SK-N-SH (cell line): ENCODE data around the gene PHAF1. TPM values are rescaled to one million over a fixed set of nuclear protein-coding genes. Genes with fewer than 3 reads are reported as not detected.

ENCODE experiments used
- CTCF ChIA-PET: fragments of 300-600, 350-600 bp; formaldehyde crosslinking; extraction: SDS; loops from one replicate; lab custom pipeline; 2021; lab: Yijun Ruan, JAX
- POLR2A ChIA-PET: fragments of 350-600 bp; sonication (Branson Sonifier 250); formaldehyde crosslinking; extraction: SDS; loops from one replicate; lab custom pipeline; 2020; ENCODE audit warnings: antibody characterized with exemption, inconsistent platforms; lab: Yijun Ruan, JAX
- DNase-seq: peaks from one replicate; pipeline ENCODE4 v3.0.0; 2012
- H2AFZ ChIP-seq: fragments of 200-600 bp; sonication (generic); 2 replicates; pipeline ENCODE4 v1.8.1; 2016; ENCODE audit warnings: antibody characterized with exemption, mild to moderate bottlenecking, low read depth
- H3F3A ChIP-seq: fragments of 200-600 bp; sonication (generic); replicated peaks from 2 replicates; pipeline ENCODE3; 2016; ENCODE audit warnings: antibody characterized with exemption, mild to moderate bottlenecking; ENCODE audit not compliant: insufficient read depth
- H3K27ac ChIP-seq, 2 experiments: fragments of 200-500 bp in 1 of 2; fragments of 200-600 bp in 1 of 2; sonication (Bioruptor generic) in 1 of 2; sonication (generic), shearing (Covaris generic) in 1 of 2; 2 replicates each; pipeline versions ENCODE4 v1.5.1 to v1.6.1; 2014 to 2016; ENCODE audit warnings: low read depth in 2 of 2, inconsistent platforms in 1 of 2, low read length in 1 of 2, mild to moderate bottlenecking in 1 of 2, mixed read lengths in 1 of 2
- H3K27me3 ChIP-seq: fragments of 200-600 bp; sonication (generic), shearing (Covaris generic); 2 replicates; pipeline ENCODE4 v1.6.1; 2016; ENCODE audit warnings: mixed run types; ENCODE audit not compliant: insufficient read depth
- H3K36me3 ChIP-seq, 2 experiments: fragments of 200-500 bp in 1 of 2; fragments of 200-600 bp in 1 of 2; sonication (Bioruptor generic) in 1 of 2; sonication (generic) in 1 of 2; replicated peaks in 1 of 2; 2 replicates each; pipeline versions ENCODE3 to v1.5.1; 2014 to 2016; ENCODE audit warnings: low read length in 1 of 2, mild to moderate bottlenecking in 1 of 2; ENCODE audit not compliant: insufficient read depth in 2 of 2, control insufficient read depth in 1 of 2
- H3K4me1 ChIP-seq, 2 experiments: fragments of 200-500 bp in 1 of 2; fragments of 200-600 bp in 1 of 2; sonication (Bioruptor generic) in 1 of 2; sonication (generic), shearing (Covaris generic) in 1 of 2; 2 replicates each; pipeline versions ENCODE4 v1.5.1 to v1.6.1; 2014 to 2016; ENCODE audit warnings: low read depth in 1 of 2, low read length in 1 of 2, mixed run types in 1 of 2; ENCODE audit not compliant: insufficient read depth in 2 of 2, control insufficient read depth in 1 of 2
- H3K4me2 ChIP-seq: fragments of 200-600 bp; sonication (generic), shearing (Covaris generic); 2 replicates; pipeline ENCODE4 v1.6.1; 2017; ENCODE audit warnings: mixed run types
- H3K4me3 ChIP-seq, 2 experiments: fragments of 200-500 bp in 1 of 2; fragments of 200-600 bp in 1 of 2; sonication (Bioruptor generic) in 1 of 2; sonication (generic), shearing (Covaris generic) in 1 of 2; 2 replicates each; pipeline versions ENCODE4 v1.5.1 to v1.8.1; 2014 to 2016; ENCODE audit warnings: low read depth in 2 of 2, inconsistent platforms in 1 of 2, low read length in 1 of 2, mild to moderate bottlenecking in 1 of 2, mixed read lengths in 1 of 2, moderate library complexity in 1 of 2
- H3K79me2 ChIP-seq: fragments of 200-600 bp; sonication (generic); 2 replicates; pipeline ENCODE4 v1.8.1; 2017; ENCODE audit warnings: mild to moderate bottlenecking; ENCODE audit not compliant: insufficient read depth
- H3K9ac ChIP-seq: fragments of 200-600 bp; sonication (generic); 2 replicates; pipeline ENCODE4 v1.6.1; 2017; ENCODE audit warnings: mixed run types
- H3K9me2 ChIP-seq: fragments of 200-600 bp; sonication (generic); 2 replicates; pipeline ENCODE4 v1.6.1; 2017; ENCODE audit warnings: mixed run types
- H3K9me3 ChIP-seq: fragments of 200-600 bp; sonication (generic); 2 replicates; pipeline ENCODE4 v1.6.1; 2017; ENCODE audit warnings: mixed run types, mild to moderate bottlenecking, moderate library complexity
- H4K20me1 ChIP-seq: fragments of 200-600 bp; sonication (generic); 2 replicates; pipeline ENCODE4 v1.6.1; 2017; ENCODE audit warnings: mild to moderate bottlenecking, mixed run types; ENCODE audit not compliant: insufficient read depth
- FOSL2 ChIP-seq: IDR thresholded peaks from 2 replicates; pipeline ENCODE4 v1.4.0; 2012; ENCODE audit warnings: low read depth, mild to moderate bottlenecking, moderate library complexity, borderline replicate concordance
- GATA2 ChIP-seq: sonication (generic); formaldehyde crosslinking; IDR thresholded peaks from 2 replicates; pipeline ENCODE4 v1.5.0; 2020; ENCODE audit warnings: mild to moderate bottlenecking, missing genetic modification reagents
- REST ChIP-seq: IDR thresholded peaks from 2 replicates; pipeline ENCODE4 v1.6.1; 2012; ENCODE audit warnings: mild to moderate bottlenecking, low read depth, low read length, moderate library complexity
- SIN3A ChIP-seq: IDR thresholded peaks from 2 replicates; pipeline ENCODE4 v1.6.1; 2012; ENCODE audit warnings: low read depth, mild to moderate bottlenecking, low read length, moderate library complexity, borderline replicate concordance
- TEAD4 ChIP-seq: IDR thresholded peaks from 2 replicates; pipeline ENCODE4 v1.4.0; 2012; ENCODE audit warnings: mild to moderate bottlenecking, borderline replicate concordance; ENCODE audit not compliant: insufficient read depth
- WGBS: methylation state at CpG from one replicate; pipeline ENCODE4 v1.1.6; 2017; ENCODE audit warnings: low lambda C conversion rate; 5-methylcytosine and 5-hydroxymethylcytosine counted together
- polyA plus RNA-seq, 3 experiments: library from polyadenylated mRNA; depleted of rRNA; stranded (reverse); fragments of >200 nt; gene quantifications; 2 replicates each; pipeline ENCODE4 v1.2.3, GENCODE V29; 2012

PHAF1 gene
- polyA plus RNA-seq, 1 of the 3 experiments (the other 2 are of a cell fraction) = 17.3 TPM

DNA sequence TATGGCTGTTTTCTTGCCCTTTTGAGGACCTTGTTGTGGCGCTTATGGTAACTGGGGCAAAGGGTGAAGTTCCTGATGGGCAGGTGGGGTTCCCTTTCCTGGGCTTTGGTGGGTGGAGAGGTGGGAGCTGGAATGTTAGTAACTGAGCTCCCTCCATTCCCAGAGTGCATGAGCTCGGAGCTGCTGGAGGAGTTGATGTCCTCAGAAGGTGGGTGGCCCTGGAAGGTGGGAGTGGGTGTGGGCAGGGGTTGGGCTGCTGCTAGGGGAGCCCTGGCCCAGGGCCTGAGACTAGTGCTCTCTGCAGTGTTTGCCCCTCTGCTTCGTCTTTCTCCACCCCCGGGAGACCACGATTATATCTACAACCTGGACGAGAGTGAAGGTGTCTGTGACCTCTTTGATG lies 88.0 kb downstream of the PHAF1 start:
- no peak overlapping the region; a peak in 1 of 4 replicates for H3K27ac ChIP-seq
- no peaks in the 10 kb centered on the region for H3K9me2 ChIP-seq
- no peak overlapping the region for H3K9ac ChIP-seq
- H2AFZ ChIP-seq = no peak overlapping the region
- H4K20me1 ChIP-seq = peaks cover 16% of the 10 kb centered on the region
- peaks cover 8 to 19% of the 10 kb centered on the region in 2 experiments; a peak in 3 of 4 replicates for H3K4me1 ChIP-seq
- ChIA-PET CTCF (interaction anchor here (1.1 to 2.5 kb wide), 14 partner anchors 8 to 244 kb away, joined by 3 to 8 read pairs (median 4); partner anchors contain the start of genes B3GNT9, CES3, EXOC3L1 and KCTD19), POLR2A (interaction anchor here (0.6 to 1.7 kb wide), 7 partner anchors 9 to 236 kb away, joined by 3 to 8 read pairs (median 4); partner anchors contain the start of gene SLC9A5)
- no peak for TF ChIP-seq TEAD4
- no peak for TF ChIP-seq REST
- no peak for TF ChIP-seq SIN3A
- TF ChIP-seq GATA2 = no peak
- TF ChIP-seq FOSL2 = no peak
- 87% methylated on average over 6 of the region's 6 CpGs for WGBS
- H3K9me3 ChIP-seq = no peaks in the 10 kb centered on the region
- peaks cover 40% of the 10 kb centered on the region for H3K79me2 ChIP-seq
- H3K4me3 ChIP-seq = no peak overlapping the region
- no peak for DNase-seq
- H3K27me3 ChIP-seq = no peaks in the 10 kb centered on the region
- H3F3A ChIP-seq = peaks cover 31% of the 10 kb centered on the region
- peaks cover 34 to 83% of the 10 kb centered on the region in 2 experiments for H3K36me3 ChIP-seq
- no peak overlapping the region for H3K4me2 ChIP-seq

Other genes with a start within 250 kb of the PHAF1 start
- 4.7 and 7.3 TPM in 2 replicates for gene PDP2, start 229.4 kb upstream of the PHAF1 start, polyA plus RNA-seq (2012; rRNA removed)
- gene CDH16, start 191.1 kb upstream of the PHAF1 start, polyA plus RNA-seq (2012; rRNA removed) = not detected in 2 replicates
- gene RRAD, start 184.4 kb upstream of the PHAF1 start, polyA plus RNA-seq (2012; rRNA removed) = 9.3 and 11.7 TPM in 2 replicates
- 577 and 665 TPM in 2 replicates for gene CIAO2B, start 175.5 kb upstream of the PHAF1 start, polyA plus RNA-seq (2012; rRNA removed)
- gene CES2, start 174.4 kb upstream of the PHAF1 start, polyA plus RNA-seq (2012; rRNA removed) = 33.1 and 37.8 TPM in 2 replicates
- 1.4 and 1.8 TPM in 2 replicates for gene CES3, start 148.7 kb upstream of the PHAF1 start, polyA plus RNA-seq (2012; rRNA removed)
- gene CES4A, start 121.4 kb upstream of the PHAF1 start, polyA plus RNA-seq (2012; rRNA removed) = 7.3 and 13.2 TPM in 2 replicates
- gene CBFB, start 80.8 kb upstream of the PHAF1 start, polyA plus RNA-seq (2012; rRNA removed) = 38.8 and 40.1 TPM in 2 replicates
- gene B3GNT9, start 41.1 kb downstream of the PHAF1 start, polyA plus RNA-seq (2012; rRNA removed) = 9.8 and 9.9 TPM in 2 replicates
- gene TRADD, start 50.0 kb downstream of the PHAF1 start, polyA plus RNA-seq (2012; rRNA removed) = 27.7 and 28.5 TPM in 2 replicates
- 17.8 and 21.8 TPM in 2 replicates for gene FBXL8, start 50.0 kb downstream of the PHAF1 start, polyA plus RNA-seq (2012; rRNA removed)
- gene HSF4, start 54.8 kb downstream of the PHAF1 start, polyA plus RNA-seq (2012; rRNA removed) = 33.4 and 44.4 TPM in 2 replicates
- gene NOL3, start 60.6 kb downstream of the PHAF1 start, polyA plus RNA-seq (2012; rRNA removed) = 34.1 and 38.7 TPM in 2 replicates
- 68.5 and 83.5 TPM in 2 replicates for gene MATCAP1, start 74.0 kb downstream of the PHAF1 start, polyA plus RNA-seq (2012; rRNA removed)
- gene EXOC3L1, start 80.2 kb downstream of the PHAF1 start, polyA plus RNA-seq (2012; rRNA removed) = 0.46 and 0.83 TPM in 2 replicates
- gene E2F4, start 82.2 kb downstream of the PHAF1 start, polyA plus RNA-seq (2012; rRNA removed) = 168 and 210 TPM in 2 replicates
- gene ELMO3, start 89.2 kb downstream of the PHAF1 start, polyA plus RNA-seq (2012; rRNA removed) = 2.3 and 3.1 TPM in 2 replicates
- 98.2 and 130 TPM in 2 replicates for gene TMEM208, start 117.2 kb downstream of the PHAF1 start, polyA plus RNA-seq (2012; rRNA removed)
- gene FHOD1, start 137.5 kb downstream of the PHAF1 start, polyA plus RNA-seq (2012; rRNA removed) = 53.2 and 70.9 TPM in 2 replicates
- 4.1 and 5.8 TPM in 2 replicates for gene SLC9A5, start 139.0 kb downstream of the PHAF1 start, polyA plus RNA-seq (2012; rRNA removed)
- gene PLEKHG4, start 169.6 kb downstream of the PHAF1 start, polyA plus RNA-seq (2012; rRNA removed) = 65.5 and 87.0 TPM in 2 replicates
- 1.8 and 1.9 TPM in 2 replicates for gene KCTD19, start 216.8 kb downstream of the PHAF1 start, polyA plus RNA-seq (2012; rRNA removed)
- gene LRRC36, start 216.9 kb downstream of the PHAF1 start, polyA plus RNA-seq (2012; rRNA removed) = 0.78 and 0.92 TPM in 2 replicates